WTC11 (cell line): ENCODE results near the gene RNF183. TPM values are rescaled to one million over a fixed set of nuclear protein-coding genes. Genes with fewer than 3 reads are reported as not detected.

ENCODE experiments used
- ATAC-seq: fragments of 200-7000 bp; cut with Tn5 transposase; 2 replicates; pipeline ENCODE4 v1.10.0; 2021; ENCODE audit warnings: mild to moderate bottlenecking, moderate library complexity
- CTCF ChIA-PET: fragments of 300-600 bp; sonication (Branson Sonifier 250); formaldehyde crosslinking; loops from one replicate; lab custom pipeline; 2021; ENCODE audit warnings: antibody characterized with exemption; lab: Charles Lee
- POLR2A ChIA-PET: fragments of 350-600 bp; sonication (Branson Sonifier 250); formaldehyde crosslinking; loops from one replicate; lab custom pipeline; 2021; ENCODE audit warnings: antibody characterized with exemption; lab: Charles Lee
- DNase-seq: peaks from one replicate; pipeline ENCODE4 v3.0.0; 2021; ENCODE audit warnings: low spot score
- H3K27ac Mint-ChIP-seq: 2 replicates; pipeline ENCODE4 v1.8.0; 2021; ENCODE audit warnings: mixed read lengths
- H3K27me3 Mint-ChIP-seq: 2 replicates; pipeline ENCODE4 v1.8.0; 2021; ENCODE audit warnings: low read depth, mild to moderate bottlenecking, moderate library complexity, mixed read lengths
- H3K36me3 Mint-ChIP-seq: 2 replicates; pipeline ENCODE4 v1.8.0; 2021; ENCODE audit warnings: mixed read lengths
- H3K4me1 Mint-ChIP-seq: 2 replicates; pipeline ENCODE4 v1.8.0; 2022; ENCODE audit warnings: mixed read lengths
- H3K4me3 Mint-ChIP-seq: 2 replicates; pipeline ENCODE4 v1.8.0; 2021; ENCODE audit warnings: mild to moderate bottlenecking, moderate library complexity, mixed read lengths
- H3K9me3 Mint-ChIP-seq: 2 replicates; pipeline ENCODE4 v1.8.0; 2021; ENCODE audit warnings: mixed read lengths
- AFF4 ChIP-seq: sonication (generic); formaldehyde crosslinking; IDR thresholded peaks from 2 replicates; pipeline ENCODE4 v1.8.1; 2023; ENCODE audit warnings: mild to moderate bottlenecking, missing genetic modification reagents, borderline replicate concordance
- ARID4B ChIP-seq: sonication (generic); formaldehyde crosslinking; IDR thresholded peaks from 2 replicates; pipeline ENCODE4 v1.8.0; 2023; ENCODE audit warnings: missing genetic modification reagents, mild to moderate bottlenecking, borderline replicate concordance
- ATF2 ChIP-seq: sonication (generic); formaldehyde crosslinking; IDR thresholded peaks from 2 replicates; pipeline ENCODE4 v1.8.1; 2022; ENCODE audit warnings: low read depth, missing genetic modification reagents, borderline replicate concordance
- CBFB ChIP-seq: sonication (generic); formaldehyde crosslinking; IDR thresholded peaks from 2 replicates; pipeline ENCODE4 v1.8.1; 2022; ENCODE audit warnings: mild to moderate bottlenecking, low read depth, missing genetic modification reagents
- E2F4 ChIP-seq: sonication (generic); formaldehyde crosslinking; IDR thresholded peaks from 2 replicates; pipeline ENCODE4 v1.8.1; 2022; ENCODE audit warnings: low read depth, mild to moderate bottlenecking, moderate library complexity, missing genetic modification reagents, borderline replicate concordance
- EMX1 ChIP-seq: fragments of 250-450 bp; sonication (Bioruptor Pico); IDR thresholded peaks from 2 replicates; pipeline ENCODE4 v1.8.0; 2021; ENCODE audit warnings: mild to moderate bottlenecking
- ESRRA ChIP-seq: sonication (generic); formaldehyde crosslinking; IDR thresholded peaks from 2 replicates; pipeline ENCODE4 v1.8.1; 2022; ENCODE audit warnings: mild to moderate bottlenecking, missing genetic modification reagents, borderline replicate concordance
- ETV6 ChIP-seq: sonication (generic); formaldehyde crosslinking; IDR thresholded peaks from 2 replicates; pipeline ENCODE4 v1.8.1; 2022; ENCODE audit warnings: mild to moderate bottlenecking, missing genetic modification reagents
- GABPB1 ChIP-seq: sonication (generic); formaldehyde crosslinking; IDR thresholded peaks from 2 replicates; pipeline ENCODE4 v1.8.1; 2023; ENCODE audit warnings: mild to moderate bottlenecking, missing genetic modification reagents
- GRHL2 ChIP-seq: fragments of 250-450 bp; sonication (Bioruptor Pico); IDR thresholded peaks from 2 replicates; pipeline ENCODE4 v1.8.0; 2022; ENCODE audit warnings: mild to moderate bottlenecking, moderate library complexity; ENCODE audit not compliant: insufficient replicate concordance, severe bottlenecking
- HMGXB4 ChIP-seq: sonication (generic); formaldehyde crosslinking; IDR thresholded peaks from 2 replicates; pipeline ENCODE4 v1.8.1; 2023; ENCODE audit warnings: mild to moderate bottlenecking, moderate library complexity, missing genetic modification reagents
- IRF1 ChIP-seq: sonication (generic); formaldehyde crosslinking; IDR thresholded peaks from 2 replicates; pipeline ENCODE4 v1.8.0; 2023; ENCODE audit warnings: missing genetic modification reagents
- JUN ChIP-seq: sonication (generic); formaldehyde crosslinking; IDR thresholded peaks from 2 replicates; pipeline ENCODE4 v1.8.0; 2023; ENCODE audit warnings: mild to moderate bottlenecking, missing genetic modification reagents
- NFE2L1 ChIP-seq: sonication (generic); formaldehyde crosslinking; IDR thresholded peaks from 2 replicates; pipeline ENCODE4 v1.8.1; 2023; ENCODE audit warnings: missing genetic modification reagents
- PREB ChIP-seq: sonication (generic); formaldehyde crosslinking; IDR thresholded peaks from 2 replicates; pipeline ENCODE4 v1.8.1; 2022; ENCODE audit warnings: mild to moderate bottlenecking, missing genetic modification reagents, moderate library complexity, borderline replicate concordance
- TEAD4 ChIP-seq: sonication (generic); formaldehyde crosslinking; IDR thresholded peaks from 2 replicates; pipeline ENCODE4 v1.8.0; 2022; ENCODE audit warnings: mild to moderate bottlenecking, missing genetic modification reagents
- ZBTB21 ChIP-seq: sonication (generic); formaldehyde crosslinking; IDR thresholded peaks from 2 replicates; pipeline ENCODE4 v1.8.1; 2023; ENCODE audit warnings: mild to moderate bottlenecking, missing genetic modification reagents, borderline replicate concordance
- ZMAT4 ChIP-seq: fragments of 250-450 bp; sonication (Bioruptor Pico); IDR thresholded peaks from 2 replicates; pipeline ENCODE4 v1.9.0; 2021; ENCODE audit warnings: mild to moderate bottlenecking
- ZNF219 ChIP-seq: sonication (generic); formaldehyde crosslinking; IDR thresholded peaks from 2 replicates; pipeline ENCODE4 v1.8.0; 2023; ENCODE audit warnings: missing genetic modification reagents, mild to moderate bottlenecking, borderline replicate concordance
- ZNF396 ChIP-seq: fragments of 250-450 bp; sonication (Bioruptor Pico); IDR thresholded peaks from 2 replicates; pipeline ENCODE4 v1.8.0; 2021; ENCODE audit warnings: mild to moderate bottlenecking, moderate library complexity, borderline replicate concordance
- ZNF671 ChIP-seq: fragments of 250-450 bp; sonication (Bioruptor Pico); IDR thresholded peaks from 2 replicates; pipeline ENCODE4 v1.8.0; 2021; ENCODE audit warnings: mild to moderate bottlenecking
- total RNA-seq: library from RNA; stranded (reverse); gene quantifications from 3 replicates; pipeline ENCODE4 v1.2.3, GENCODE V29; 2021

The RNF183 gene
- total RNA-seq, 1 experiment from 2014 or later, result 0.17 TPM

- TF ChIP-seq CBFB (CRISPR knock-in tag) (no peak), AFF4 (no peak), ZNF219 (no peak), NFE2L1 (no peak), E2F4 (CRISPR knock-in tag) (no peak), ZBTB21 (CRISPR knock-in tag) (no peak), ZNF396 (no peak), JUN (CRISPR knock-in tag) (no peak)
Measured at GRCh38 chr9:113269871-113270270, 33.3 kb downstream of the RNF183 start (continued).

GRCh38 chr9:113269355-113269754 is 33.8 kb downstream of the RNF183 start:
- POLR2A ChIA-PET, result no interaction called here
- DNase-seq (no peak), ATAC-seq (no peak)
- Mint-ChIP-seq H3K9me3 (no peaks in the 10 kb centered on the region), H3K27me3 (no peaks in the 10 kb centered on the region), H3K4me1 (peaks cover 4% of the 10 kb centered on the region), H3K27ac (no peak overlapping the region), H3K4me3 (no peak overlapping the region), H3K36me3 (peaks cover 37% of the 10 kb centered on the region)
- CTCF ChIA-PET, result no interaction called here
- TF ChIP-seq ETV6 (no peak), IRF1 (CRISPR knock-in tag) (no peak), TEAD4 (CRISPR knock-in tag) (no peak), EMX1 (CRISPR knock-in tag) (no peak), GABPB1 (CRISPR knock-in tag) (no peak), ARID4B (CRISPR knock-in tag) (no peak), HMGXB4 (CRISPR knock-in tag) (no peak), ATF2 (CRISPR knock-in tag) (no peak), PREB (CRISPR knock-in tag) (no peak), ZNF671 (CRISPR knock-in tag) (no peak), GRHL2 (CRISPR knock-in tag) (no peak), ESRRA (no peak), ZMAT4 (no peak)
